Right atrium auricular region (tissue), 2 donors: ENCODE results near the gene LHPP. TPM values are rescaled to one million over a fixed set of nuclear protein-coding genes. Genes with fewer than 3 reads are reported as not detected.
A peak's percentile ranks its signal among the peaks of the same experiment; 100 is the strongest.

ENCODE experiments used
- DNase-seq: peaks from one replicate; pipeline ENCODE4 v3.0.0-alpha.2; 2019; ENCODE audit warnings: low spot score
- H3K27ac ChIP-seq, 2 donors: fragments of 200-600 bp; sonication (generic); 1 replicate in 1 of 2; 2 replicates in 1 of 2; pipeline ENCODE4 v1.5.1; 2016 to 2019
- H3K27me3 ChIP-seq, 2 donors: fragments of 200-600 bp; sonication (generic); one replicate each; pipeline versions ENCODE4 v1.5.1 to v1.6.0; 2017 to 2019
- H3K36me3 ChIP-seq: fragments of 200-600 bp; sonication (generic); one replicate; pipeline ENCODE4 v1.5.1; 2016
- H3K4me1 ChIP-seq, 2 donors: fragments of 200-600 bp; sonication (generic); one replicate each; pipeline versions ENCODE4 v1.5.1 to v1.6.0; 2017 to 2019
- H3K4me3 ChIP-seq, 2 donors: fragments of 200-600 bp; sonication (generic); 1 replicate in 1 of 2; 2 replicates in 1 of 2; pipeline ENCODE4 v1.5.1; 2017 to 2019; ENCODE audit warnings: mild to moderate bottlenecking in 1 of 2, moderate library complexity in 1 of 2
- H3K9me3 ChIP-seq, 2 donors: fragments of 200-600 bp; sonication (generic); one replicate each; pipeline ENCODE4 v1.5.1; 2019
- total RNA-seq, 2 donors: library from RNA; depleted of rRNA; stranded (reverse); fragments of >200 nt; gene quantifications; one replicate each; pipeline ENCODE4 v1.1.0, GENCODE V29; 2016
- TF ChIP-seq, protein P1 (sequence below), 2 donors: fragments of 200-600 bp; sonication (generic); IDR thresholded peaks; one replicate each; pipeline ENCODE4 v1.5.1; 2019; ENCODE audit warnings: antibody characterized with exemption in 2 of 2

LHPP gene
- total RNA-seq, 2 donors from 2014 or later = 10.3 to 23.7 TPM

DNA sequence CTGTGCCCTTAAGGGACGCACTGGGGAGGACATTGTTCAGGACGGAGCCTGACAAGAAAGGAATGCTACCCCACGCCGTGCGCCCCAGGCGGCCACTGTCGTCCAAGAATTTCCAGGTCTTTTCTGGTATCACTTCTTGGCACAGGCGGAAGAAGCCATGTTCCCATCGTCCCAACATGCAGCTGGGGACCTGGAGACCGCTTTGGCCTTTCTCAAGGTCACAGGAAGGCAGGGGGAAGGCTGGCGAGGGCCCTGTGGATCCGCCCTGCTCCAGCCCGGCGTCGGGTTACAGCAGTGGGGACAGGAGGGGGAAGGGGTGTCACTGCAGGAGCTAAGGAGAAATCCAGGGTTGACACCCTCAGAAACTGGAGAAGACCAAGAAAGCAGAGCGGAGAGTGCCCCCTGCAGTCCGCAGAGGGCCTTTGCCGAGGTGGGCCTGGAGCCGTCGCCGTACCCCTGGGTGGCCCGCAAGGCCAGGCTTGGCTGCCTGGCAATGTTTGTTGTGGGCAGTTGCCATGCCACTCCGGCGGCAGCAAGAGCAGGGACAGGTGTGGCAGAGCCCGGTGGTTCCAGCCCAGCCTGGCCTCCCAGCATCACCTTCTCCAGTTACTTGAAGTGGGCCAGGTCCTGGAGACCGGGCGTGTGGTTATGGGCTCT, 104.1 kb downstream of the LHPP start:
- Histone ChIP-seq H3K27ac (peak overlapping the region in 1 of 2 donors; percentile 50), H3K4me1 (peaks cover 0 to 7% of the 10 kb centered on the region in 2 donors), H3K4me3 (no peak overlapping the region), H3K36me3 (no peaks in the 10 kb centered on the region), H3K9me3 (no peaks in the 10 kb centered on the region), H3K27me3 (no peaks in the 10 kb centered on the region)
- TF ChIP-seq, protein P1, sequence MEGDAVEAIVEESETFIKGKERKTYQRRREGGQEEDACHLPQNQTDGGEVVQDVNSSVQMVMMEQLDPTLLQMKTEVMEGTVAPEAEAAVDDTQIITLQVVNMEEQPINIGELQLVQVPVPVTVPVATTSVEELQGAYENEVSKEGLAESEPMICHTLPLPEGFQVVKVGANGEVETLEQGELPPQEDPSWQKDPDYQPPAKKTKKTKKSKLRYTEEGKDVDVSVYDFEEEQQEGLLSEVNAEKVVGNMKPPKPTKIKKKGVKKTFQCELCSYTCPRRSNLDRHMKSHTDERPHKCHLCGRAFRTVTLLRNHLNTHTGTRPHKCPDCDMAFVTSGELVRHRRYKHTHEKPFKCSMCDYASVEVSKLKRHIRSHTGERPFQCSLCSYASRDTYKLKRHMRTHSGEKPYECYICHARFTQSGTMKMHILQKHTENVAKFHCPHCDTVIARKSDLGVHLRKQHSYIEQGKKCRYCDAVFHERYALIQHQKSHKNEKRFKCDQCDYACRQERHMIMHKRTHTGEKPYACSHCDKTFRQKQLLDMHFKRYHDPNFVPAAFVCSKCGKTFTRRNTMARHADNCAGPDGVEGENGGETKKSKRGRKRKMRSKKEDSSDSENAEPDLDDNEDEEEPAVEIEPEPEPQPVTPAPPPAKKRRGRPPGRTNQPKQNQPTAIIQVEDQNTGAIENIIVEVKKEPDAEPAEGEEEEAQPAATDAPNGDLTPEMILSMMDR (IDR thresholded peaks at IDR 0.05) = peak; percentile 18 to 48
- no peak for DNase-seq

DNA sequence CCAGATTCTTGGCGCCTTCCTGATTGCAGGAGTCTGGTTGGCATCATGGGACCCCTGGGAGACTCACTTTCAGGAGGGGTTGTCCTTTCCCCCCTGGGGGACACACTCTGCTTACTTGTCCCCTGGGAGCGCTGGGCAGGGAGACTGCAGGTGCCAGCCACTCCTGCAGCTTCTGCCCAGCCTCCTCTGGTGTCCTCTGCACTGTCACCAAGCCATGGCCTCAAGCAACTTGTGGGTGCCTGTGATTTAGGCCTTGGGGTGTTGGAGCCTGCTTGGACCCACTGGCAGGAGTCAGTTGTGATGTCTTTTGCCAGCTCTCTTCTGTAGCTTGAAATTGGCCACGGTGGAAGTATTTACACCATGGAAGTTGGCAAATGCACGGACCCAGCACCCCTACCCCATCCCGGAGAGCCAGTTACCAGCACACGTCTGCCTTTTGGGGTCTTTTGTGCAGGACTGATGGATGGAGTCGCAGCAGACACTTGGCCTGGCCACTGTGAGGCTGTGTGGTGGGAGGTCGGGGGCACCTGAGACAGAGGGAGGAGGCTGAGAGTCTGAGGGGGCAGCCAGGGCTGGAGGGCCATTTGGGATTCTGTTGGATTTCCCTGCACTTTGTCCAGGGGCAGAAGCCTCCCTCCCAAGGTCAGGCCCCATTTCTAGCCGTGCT, 104.7 kb downstream of the LHPP start:
- Histone ChIP-seq H3K4me3 (no peak overlapping the region), H3K9me3 (no peaks in the 10 kb centered on the region), H3K27me3 (no peaks in the 10 kb centered on the region), H3K36me3 (no peaks in the 10 kb centered on the region), H3K27ac (no peak overlapping the region), H3K4me1 (peaks cover 0 to under 1% of the 10 kb centered on the region in 2 donors)
- TF ChIP-seq, protein P1 (IDR thresholded peaks at IDR 0.05) = no peak
- DNase-seq = no peak

DNA sequence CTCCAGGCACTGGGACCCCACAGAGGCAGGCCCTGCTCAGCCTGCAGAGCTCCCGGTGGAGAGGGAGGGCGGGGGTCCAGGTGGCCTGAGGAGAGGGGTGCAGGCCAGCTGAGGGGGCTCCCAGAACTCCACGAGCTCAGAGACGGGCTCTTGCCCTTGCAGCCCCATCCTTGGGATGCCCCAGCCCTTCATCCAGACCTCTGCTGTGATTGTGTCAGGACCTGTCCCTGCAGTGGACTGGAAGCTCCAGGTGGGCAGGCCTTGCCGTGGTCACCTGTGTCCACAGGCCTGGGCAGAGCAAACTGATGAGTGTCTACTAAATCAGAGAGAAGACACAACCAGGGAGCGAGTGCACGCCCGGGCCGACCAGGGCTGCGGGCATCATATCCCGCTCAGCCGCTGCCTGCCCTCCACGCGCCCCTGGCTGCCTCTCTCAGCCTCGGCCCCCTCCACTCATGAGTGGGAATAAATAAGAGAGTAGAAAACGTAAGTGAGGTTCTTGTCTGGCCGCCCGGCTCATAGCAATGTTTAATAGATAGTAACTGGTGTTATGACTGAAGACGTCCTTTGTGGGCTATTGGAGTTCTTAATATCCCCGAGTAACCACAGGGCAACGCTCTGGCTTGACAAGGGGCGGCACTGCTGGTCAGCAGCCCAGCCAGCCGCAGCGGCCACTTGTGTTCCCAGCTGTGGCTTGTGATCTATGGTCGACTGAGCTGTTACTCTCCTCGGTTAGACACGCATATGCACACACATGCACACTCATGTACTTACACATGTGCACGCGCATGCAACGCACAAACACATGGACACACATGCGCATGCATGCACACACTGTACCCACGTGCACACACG, 105.6 kb downstream of the LHPP start:
- Histone ChIP-seq H3K27ac (no peak overlapping the region), H3K27me3 (no peaks in the 10 kb centered on the region), H3K36me3 (no peaks in the 10 kb centered on the region), H3K4me1 (no peaks in the 10 kb centered on the region), H3K4me3 (no peak overlapping the region), H3K9me3 (no peaks in the 10 kb centered on the region)
- TF ChIP-seq, protein P1 (IDR thresholded peaks at IDR 0.05) = no peak
- no peak for DNase-seq

DNA sequence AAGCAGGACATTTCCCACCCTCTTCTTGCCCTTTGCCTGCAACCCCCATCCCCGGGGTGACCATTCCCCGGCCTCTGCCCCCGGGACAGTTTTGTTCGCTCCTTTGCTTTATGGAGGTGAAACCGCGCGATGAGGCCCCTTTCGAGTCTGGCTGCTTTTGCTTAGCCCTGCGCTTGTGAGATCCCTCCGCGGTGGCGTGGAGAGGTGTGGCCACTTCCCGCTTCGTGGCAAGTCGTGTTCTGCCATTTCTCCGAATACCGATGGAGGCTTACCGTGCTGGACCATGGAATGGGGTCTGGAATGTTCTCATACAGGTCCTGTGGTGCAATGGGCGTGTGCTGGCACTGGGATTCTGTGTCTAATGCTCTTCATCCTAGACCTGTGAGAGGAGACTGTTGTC, 106.7 kb downstream of the LHPP start:
- H3K27me3 ChIP-seq = no peaks in the 10 kb centered on the region
- no peaks in the 10 kb centered on the region for H3K9me3 ChIP-seq
- no peak overlapping the region for H3K4me3 ChIP-seq
- no peak for DNase-seq
- H3K36me3 ChIP-seq = no peaks in the 10 kb centered on the region
- no peaks in the 10 kb centered on the region for H3K4me1 ChIP-seq
- no peak overlapping the region for H3K27ac ChIP-seq
- TF ChIP-seq, protein P1 (IDR thresholded peaks at IDR 0.05) = no peak

DNA sequence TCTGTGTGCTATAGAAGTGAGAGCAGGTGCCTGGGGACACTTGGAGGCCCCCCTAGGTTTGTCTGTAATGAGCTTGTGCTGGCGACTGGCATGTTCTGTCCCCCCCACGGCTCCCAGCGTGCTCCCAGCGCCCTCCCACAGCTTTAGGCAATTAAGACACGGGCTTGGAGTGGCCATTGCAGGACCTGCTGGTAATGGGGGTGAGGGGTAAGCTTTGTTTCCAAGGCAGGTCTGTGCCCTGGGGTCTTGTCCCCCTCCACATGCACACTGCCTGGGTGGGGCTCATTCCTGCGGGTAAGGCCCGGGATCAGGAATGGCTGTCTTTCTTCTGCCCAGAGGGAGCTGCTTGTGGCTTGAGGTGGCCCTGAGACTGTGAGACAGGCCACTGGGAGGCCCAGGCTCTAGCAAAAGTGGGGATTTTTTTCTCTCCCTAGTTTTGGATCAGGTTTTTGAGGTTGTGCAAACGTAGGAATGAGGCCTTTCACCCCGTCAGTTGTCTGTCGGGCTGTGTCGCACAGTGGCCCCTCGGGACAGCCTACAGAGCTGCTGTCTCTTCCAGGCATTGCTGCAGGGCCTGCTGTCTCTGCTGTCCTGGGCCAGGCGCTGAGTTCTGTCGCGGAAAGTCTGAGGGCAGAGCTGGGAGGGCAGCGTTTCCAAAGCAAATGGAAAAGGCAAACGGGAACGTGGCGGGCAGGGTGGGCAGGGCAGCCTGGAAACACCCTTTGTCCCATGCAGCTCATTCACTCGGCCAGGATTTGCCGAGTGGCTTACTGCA, 107.4 kb downstream of the LHPP start:
- no peaks in the 10 kb centered on the region for H3K36me3 ChIP-seq
- no peaks in the 10 kb centered on the region for H3K9me3 ChIP-seq
- no peaks in the 10 kb centered on the region for H3K4me1 ChIP-seq
- H3K27me3 ChIP-seq = no peaks in the 10 kb centered on the region
- TF ChIP-seq, protein P1 (IDR thresholded peaks at IDR 0.05) = no peak
- no peak overlapping the region for H3K27ac ChIP-seq
- no peak for DNase-seq
- no peak overlapping the region for H3K4me3 ChIP-seq
